HEK293 (cell line): ENCODE measurements around the gene SCRN2.

Experiments used
- CTCF ChIA-PET: fragments of 350-600 bp; formaldehyde crosslinking; extraction: SDS; loops from one replicate; lab custom pipeline; 2021; ENCODE audit warnings: antibody characterized with exemption; lab: Yijun Ruan, JAX
- POLR2A ChIA-PET: fragments of 300-600 bp; formaldehyde crosslinking; extraction: SDS; loops from one replicate; lab custom pipeline; 2020; ENCODE audit warnings: antibody characterized with exemption, inconsistent platforms; lab: Yijun Ruan, JAX
- H3K27ac ChIP-seq: fragments of 200-500 bp; sonication (Bioruptor generic); 2 replicates; pipeline ENCODE4 v1.5.1; 2014; ENCODE audit warnings: low read depth, low read length, control low read depth, inconsistent platforms; ENCODE audit errors: extremely low read depth
- H3K36me3 ChIP-seq, 2 experiments: fragments of 200-500 bp in 1 of 2; sonication (Bioruptor generic) in 1 of 2; 1 replicate in 1 of 2; 2 replicates in 1 of 2; pipeline ENCODE4 v1.5.1; 2014 to 2017; ENCODE audit warnings: inconsistent platforms in 2 of 2, low read length in 2 of 2; ENCODE audit not compliant: control insufficient read depth in 2 of 2, insufficient read depth in 1 of 2
- H3K4me1 ChIP-seq: fragments of 200-500 bp; sonication (Bioruptor generic); 2 replicates; pipeline ENCODE4 v1.5.1; 2014; ENCODE audit warnings: mild to moderate bottlenecking, low read length, inconsistent platforms; ENCODE audit not compliant: control insufficient read depth, insufficient read depth
- H3K4me3 ChIP-seq: 2 replicates; pipeline ENCODE4 v1.5.1; 2011; ENCODE audit warnings: low read depth, mild to moderate bottlenecking, control low read depth, low read length, moderate library complexity
- H3K9me3 ChIP-seq: fragments of 200-500 bp; sonication (Bioruptor generic); 2 replicates; pipeline ENCODE4 v1.5.1; 2014; ENCODE audit warnings: low read depth, low read length, inconsistent platforms; ENCODE audit not compliant: control insufficient read depth, insufficient read depth
- ELK4 ChIP-seq: IDR thresholded peaks from 2 replicates; pipeline ENCODE4 v1.6.1; 2011; ENCODE audit warnings: mild to moderate bottlenecking, low read depth, low read length, borderline replicate concordance
- HOXC10 ChIP-seq: sonication (generic); formaldehyde crosslinking; IDR thresholded peaks from 2 replicates; pipeline ENCODE4 v1.8.1; 2023; ENCODE audit warnings: mild to moderate bottlenecking, missing genetic modification reagents
- PATZ1 ChIP-seq: fragments of 450-650 bp; formaldehyde crosslinking; IDR thresholded peaks from 2 replicates; pipeline ENCODE4 v1.5.1; 2016; ENCODE audit warnings: missing biosample characterization, missing genetic modification characterization
- SP7 ChIP-seq: fragments of 450-650 bp; formaldehyde crosslinking; IDR thresholded peaks from 2 replicates; pipeline ENCODE4 v1.5.1; 2016; ENCODE audit warnings: missing biosample characterization, missing genetic modification characterization
- TCF7L2 ChIP-seq: IDR thresholded peaks from 2 replicates; pipeline ENCODE4 v1.6.1; 2011; ENCODE audit warnings: low read depth, mild to moderate bottlenecking, inconsistent platforms, low read length, moderate library complexity, borderline replicate concordance
- ZBTB10 ChIP-seq: fragments of 450-650 bp; formaldehyde crosslinking; IDR thresholded peaks from 2 replicates; pipeline ENCODE4 v1.5.1; 2016; ENCODE audit warnings: missing biosample characterization, missing genetic modification characterization
- ZNF133 ChIP-seq: fragments of 450-650 bp; formaldehyde crosslinking; IDR thresholded peaks from 2 replicates; pipeline ENCODE4 v1.5.1; 2016; ENCODE audit warnings: missing biosample characterization, missing genetic modification characterization
- ZNF169 ChIP-seq: fragments of 450-650 bp; formaldehyde crosslinking; IDR thresholded peaks from 2 replicates; pipeline ENCODE4 v1.5.1; 2016; ENCODE audit warnings: missing biosample characterization, missing genetic modification characterization
- ZNF404 ChIP-seq: fragments of 450-650 bp; formaldehyde crosslinking; IDR thresholded peaks from 2 replicates; pipeline ENCODE4 v1.5.1; 2017; ENCODE audit warnings: missing biosample characterization, missing genetic modification characterization
- ZNF548 ChIP-seq: fragments of 450-650 bp; formaldehyde crosslinking; IDR thresholded peaks from 2 replicates; pipeline ENCODE4 v1.5.1; 2016; ENCODE audit warnings: missing biosample characterization, missing genetic modification characterization
- ZNF610 ChIP-seq: fragments of 450-650 bp; formaldehyde crosslinking; IDR thresholded peaks from 2 replicates; pipeline ENCODE4 v1.5.1; 2016; ENCODE audit warnings: missing biosample characterization, missing genetic modification characterization, borderline replicate concordance
- ZNF664 ChIP-seq: fragments of 450-650 bp; formaldehyde crosslinking; IDR thresholded peaks from 2 replicates; pipeline ENCODE4 v1.5.1; 2016; ENCODE audit warnings: missing biosample characterization, missing genetic modification characterization
- ZNF837 ChIP-seq: fragments of 450-650 bp; formaldehyde crosslinking; IDR thresholded peaks from 2 replicates; pipeline ENCODE4 v1.5.1; 2016; ENCODE audit warnings: missing biosample characterization, missing genetic modification characterization
- TF ChIP-seq, protein P1 (sequence below): fragments of 450-650 bp; formaldehyde crosslinking; IDR thresholded peaks from 2 replicates; pipeline ENCODE4 v1.5.1; 2016; ENCODE audit warnings: missing biosample characterization, missing genetic modification characterization
- TF ChIP-seq, protein P2 (sequence below): fragments of 450-650 bp; formaldehyde crosslinking; IDR thresholded peaks from 2 replicates; pipeline ENCODE4 v1.5.1; 2017; ENCODE audit warnings: missing biosample characterization, missing genetic modification characterization

Gene SCRN2

DNA sequence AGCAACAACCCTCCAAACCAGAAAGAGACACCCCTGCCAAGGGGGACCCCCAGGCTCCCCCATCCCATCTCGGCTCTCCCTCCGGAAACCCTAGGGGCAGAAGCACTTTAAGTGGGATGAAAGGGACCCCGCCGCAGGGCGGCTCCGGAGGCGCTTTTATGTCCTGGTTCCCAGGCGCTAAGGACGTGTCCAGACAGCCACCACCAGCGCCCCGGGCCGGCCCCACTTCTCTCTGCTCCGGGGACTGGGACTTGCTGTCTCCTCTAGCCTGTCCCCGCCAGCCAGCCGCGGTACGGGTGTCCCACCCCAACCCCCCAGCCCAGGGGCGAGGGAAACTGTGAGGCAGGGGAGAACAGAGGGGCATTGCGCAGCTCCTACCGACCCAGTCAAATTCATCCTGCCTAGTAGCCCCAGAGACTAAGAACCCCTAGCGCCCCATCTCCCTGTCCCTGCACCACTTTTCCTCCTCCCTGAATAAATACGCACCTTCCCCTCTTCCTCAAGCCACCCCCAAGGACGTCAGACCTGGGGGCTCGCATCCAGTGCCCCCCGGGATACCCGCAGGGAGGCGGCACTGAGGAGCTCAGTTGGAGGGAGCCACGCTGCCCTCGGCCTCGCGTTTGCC, 5.8 kb upstream of the SCRN2 start:
- Histone ChIP-seq H3K4me1 (peaks cover 4% of the 10 kb centered on the region; the same call in 1 of the 2 replicates), H3K4me3 (no peak overlapping the region), H3K9me3 (no peaks in the 10 kb centered on the region), H3K36me3 (peaks cover 0 to 4% of the 10 kb centered on the region in 2 experiments; a peak in 1 of 3 replicates), H3K27ac (no peak overlapping the region)
- TF ChIP-seq HOXC10 (CRISPR knock-in tag) = no peak
- TF ChIP-seq, protein P1, sequence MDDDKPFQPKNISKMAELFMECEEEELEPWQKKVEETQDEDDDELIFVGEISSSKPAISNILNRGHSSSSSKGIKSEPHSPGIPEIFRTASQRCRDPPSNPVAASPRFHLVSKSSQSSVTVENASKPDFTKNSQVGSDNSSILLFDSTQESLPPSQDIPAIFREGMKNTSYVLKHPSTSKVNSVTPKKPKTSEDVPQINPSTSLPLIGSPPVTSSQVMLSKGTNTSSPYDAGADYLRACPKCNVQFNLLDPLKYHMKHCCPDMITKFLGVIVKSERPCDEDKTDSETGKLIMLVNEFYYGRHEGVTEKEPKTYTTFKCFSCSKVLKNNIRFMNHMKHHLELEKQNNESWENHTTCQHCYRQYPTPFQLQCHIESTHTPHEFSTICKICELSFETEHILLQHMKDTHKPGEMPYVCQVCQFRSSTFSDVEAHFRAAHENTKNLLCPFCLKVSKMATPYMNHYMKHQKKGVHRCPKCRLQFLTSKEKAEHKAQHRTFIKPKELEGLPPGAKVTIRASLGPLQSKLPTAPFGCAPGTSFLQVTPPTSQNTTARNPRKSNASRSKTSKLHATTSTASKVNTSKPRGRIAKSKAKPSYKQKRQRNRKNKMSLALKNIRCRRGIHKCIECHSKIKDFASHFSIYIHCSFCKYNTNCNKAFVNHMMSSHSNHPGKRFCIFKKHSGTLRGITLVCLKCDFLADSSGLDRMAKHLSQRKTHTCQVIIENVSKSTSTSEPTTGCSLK (tag by site-specific recombination) = no peak
- TF ChIP-seq TCF7L2 = peak; percentile 38; the same call in 1 of the 2 replicates
- CTCF ChIA-PET = interaction anchor here (0.6 to 19.4 kb wide), 5 partner anchors 9 to 171 kb away, joined by 3 to 837 read pairs (median 3); partner anchors contain the start of genes CDK5RAP3 and SP2
- POLR2A ChIA-PET = interaction anchor here (0.5 to 4.4 kb wide), 2 partner anchors 34 to 49 kb away, joined by 5 to 15 read pairs; partner anchors contain the start of gene SP2

DNA sequence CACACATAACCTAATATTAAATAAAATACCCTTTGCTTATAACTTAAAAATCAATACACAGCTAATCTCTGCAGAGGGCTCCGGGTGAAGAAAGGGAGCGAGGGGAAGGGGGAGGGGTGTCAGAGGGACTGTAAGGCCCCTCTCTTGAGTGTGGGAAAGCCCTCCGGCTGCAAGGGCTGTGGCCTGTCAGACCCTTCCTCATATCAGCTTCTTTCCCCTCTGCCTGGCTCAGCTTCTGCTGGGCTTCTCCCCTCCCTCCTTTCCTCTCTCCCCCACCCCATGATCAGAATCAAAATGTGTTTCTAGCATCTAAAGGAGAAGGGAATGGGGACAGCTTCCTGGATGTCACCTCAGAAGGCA, 4.6 kb upstream of the SCRN2 start:
- no peak overlapping the region for H3K4me3 ChIP-seq
- no peaks in the 10 kb centered on the region for H3K9me3 ChIP-seq
- peaks cover 4% of the 10 kb centered on the region; the same call in 1 of the 2 replicates for H3K4me1 ChIP-seq
- TF ChIP-seq ZNF169 (tag by site-specific recombination) (no peak), ZNF837 (no peak), ZNF133 (tag by site-specific recombination) (no peak), SP7 (no peak), ZNF664 (tag by site-specific recombination) (no peak), ZNF548 (tag by site-specific recombination) (no peak), PATZ1 (no peak), ZNF404 (tag by site-specific recombination) (no peak), ZBTB10 (tag by site-specific recombination) (no peak), ZNF610 (tag by site-specific recombination) (no peak), ELK4 (no peak)
- TF ChIP-seq, protein P2, sequence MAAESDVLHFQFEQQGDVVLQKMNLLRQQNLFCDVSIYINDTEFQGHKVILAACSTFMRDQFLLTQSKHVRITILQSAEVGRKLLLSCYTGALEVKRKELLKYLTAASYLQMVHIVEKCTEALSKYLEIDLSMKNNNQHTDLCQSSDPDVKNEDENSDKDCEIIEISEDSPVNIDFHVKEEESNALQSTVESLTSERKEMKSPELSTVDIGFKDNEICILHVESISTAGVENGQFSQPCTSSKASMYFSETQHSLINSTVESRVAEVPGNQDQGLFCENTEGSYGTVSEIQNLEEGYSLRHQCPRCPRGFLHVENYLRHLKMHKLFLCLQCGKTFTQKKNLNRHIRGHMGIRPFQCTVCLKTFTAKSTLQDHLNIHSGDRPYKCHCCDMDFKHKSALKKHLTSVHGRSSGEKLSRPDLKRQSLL (tag by site-specific recombination) = no peak
- TF ChIP-seq, all 188 proteins: peak for 0
- no peak overlapping the region for H3K27ac ChIP-seq
- CTCF ChIA-PET = interaction anchor here (0.5 to 19.4 kb wide), 10 partner anchors 8 to 336 kb away, joined by 3 to 837 read pairs (median 5); partner anchors contain the start of genes SP2 and SP6
- H3K36me3 ChIP-seq = peaks cover 0 to 4% of the 10 kb centered on the region in 2 experiments; a peak in 1 of 3 replicates
- POLR2A ChIA-PET = interaction anchor here (0.7 to 4.4 kb wide), 3 partner anchors 11 to 50 kb away, joined by 3 to 15 read pairs (median 4); partner anchors contain the start of gene SP2
